GM23338 (cell line): Measurements from ENCODE around the gene SLC4A9. TPM values are rescaled to one million over a fixed set of nuclear protein-coding genes. Genes with fewer than 3 reads are reported as not detected.
A peak's percentile ranks its signal among the peaks of the same experiment; 100 is the strongest.

Experiments
- ATAC-seq: fragments of 200-7000 bp; cut with Tn5 transposase; 3 replicates; pipeline ENCODE4 v1.9.1; 2020
- DNase-seq: peaks from one replicate; pipeline ENCODE4 v3.0.0-alpha.2; 2015; ENCODE audit warnings: low spot score
- H2AFZ ChIP-seq: fragments of 200-600 bp; sonication (generic); 2 replicates; pipeline ENCODE4 v1.8.0; 2016; ENCODE audit warnings: antibody characterized with exemption, mild to moderate bottlenecking, moderate library complexity
- H3F3A ChIP-seq: fragments of 200-600 bp; sonication (generic); replicated peaks from 2 replicates; pipeline ENCODE4 v1.8.0; 2017; ENCODE audit warnings: antibody characterized with exemption, mixed run types, low read depth
- H3K27ac ChIP-seq: fragments of 200-600 bp; sonication (generic); 2 replicates; pipeline ENCODE4 v1.6.1; 2016; ENCODE audit warnings: low read depth
- H3K27me3 ChIP-seq: fragments of 200-600 bp; sonication (generic); 2 replicates; pipeline ENCODE4 v1.8.0; 2016; ENCODE audit warnings: mild to moderate bottlenecking, mixed run types, moderate library complexity; ENCODE audit not compliant: insufficient read depth
- H3K36me3 ChIP-seq: fragments of 200-600 bp; sonication (generic); 2 replicates; pipeline ENCODE4 v1.8.0; 2016; ENCODE audit warnings: mild to moderate bottlenecking; ENCODE audit not compliant: insufficient read depth
- H3K4me1 ChIP-seq: fragments of 200-600 bp; sonication (generic); 2 replicates; pipeline ENCODE4 v1.8.0; 2016; ENCODE audit warnings: mild to moderate bottlenecking, moderate library complexity; ENCODE audit not compliant: insufficient read depth
- H3K4me2 ChIP-seq: fragments of 200-600 bp; sonication (generic); 2 replicates; pipeline ENCODE4 v1.7.1; 2017; ENCODE audit warnings: mixed run types
- H3K4me3 ChIP-seq: fragments of 200-600 bp; sonication (generic); 2 replicates; pipeline ENCODE4 v1.6.1; 2016; ENCODE audit warnings: mixed run types
- H3K79me2 ChIP-seq: fragments of 200-600 bp; sonication (generic); replicated peaks from 2 replicates; pipeline ENCODE4 v1.8.0; 2017; ENCODE audit warnings: mild to moderate bottlenecking; ENCODE audit not compliant: insufficient read depth
- H3K9me2 ChIP-seq: fragments of 200-600 bp; sonication (generic); 2 replicates; pipeline ENCODE4 v1.8.0; 2017; ENCODE audit not compliant: insufficient read depth
- H4K20me1 ChIP-seq: fragments of 200-600 bp; sonication (generic); replicated peaks from 2 replicates; pipeline ENCODE4 v1.8.0; 2017; ENCODE audit warnings: mild to moderate bottlenecking; ENCODE audit not compliant: insufficient read depth
- H3K27ac Mint-ChIP-seq: 2 replicates; pipeline ENCODE4 v1.8.0; 2020; ENCODE audit warnings: inconsistent platforms, mild to moderate bottlenecking, moderate library complexity, mixed read lengths
- H3K27me3 Mint-ChIP-seq: 3 replicates; pipeline ENCODE4 v1.8.0; 2022; ENCODE audit warnings: low read depth, mild to moderate bottlenecking, moderate library complexity, mixed read lengths, inconsistent platforms; ENCODE audit not compliant: insufficient read depth, poor library complexity
- H3K36me3 Mint-ChIP-seq: 3 replicates; pipeline ENCODE4 v1.8.0; 2021; ENCODE audit warnings: low read depth, mild to moderate bottlenecking, inconsistent platforms, moderate library complexity, mixed read lengths
- H3K4me1 Mint-ChIP-seq: 3 replicates; pipeline ENCODE4 v1.8.0; 2020; ENCODE audit warnings: mild to moderate bottlenecking, inconsistent platforms, mixed read lengths
- H3K4me3 Mint-ChIP-seq: 3 replicates; pipeline ENCODE4 v1.8.0; 2021; ENCODE audit warnings: moderate library complexity, mild to moderate bottlenecking, inconsistent platforms, mixed read lengths
- H3K9me3 Mint-ChIP-seq: 3 replicates; pipeline ENCODE4 v1.8.0; 2020; ENCODE audit warnings: moderate library complexity, mild to moderate bottlenecking, inconsistent platforms, mixed read lengths
- CREB1 ChIP-seq: fragments of 250-450 bp; sonication (Bioruptor Pico); IDR thresholded peaks from 2 replicates; pipeline ENCODE4 v1.5.0; 2020; ENCODE audit warnings: low read depth, mild to moderate bottlenecking, moderate library complexity
- ETS1 ChIP-seq: IDR thresholded peaks from 2 replicates; pipeline ENCODE4 v1.6.1; 2016; ENCODE audit warnings: antibody characterized with exemption
- EZH2 ChIP-seq: fragments of 200-600 bp; sonication (generic); IDR thresholded peaks from one replicate; pipeline ENCODE4 v1.8.0; 2017; ENCODE audit warnings: antibody characterized with exemption, mild to moderate bottlenecking, low read depth; ENCODE audit not compliant: unreplicated experiment
- EZH2phosphoT487 ChIP-seq: fragments of 200-600 bp; sonication (generic); IDR thresholded peaks from one replicate; pipeline ENCODE4 v1.8.1; 2018; ENCODE audit warnings: antibody characterized with exemption; ENCODE audit not compliant: unreplicated experiment
- JUNB ChIP-seq: IDR thresholded peaks from one replicate; pipeline ENCODE4 v1.6.1; 2016; ENCODE audit warnings: antibody characterized with exemption; ENCODE audit not compliant: unreplicated experiment
- NANOG ChIP-seq: IDR thresholded peaks from 2 replicates; pipeline ENCODE4 v1.6.1; 2016; ENCODE audit warnings: antibody characterized with exemption, borderline replicate concordance
- REST ChIP-seq: IDR thresholded peaks from one replicate; pipeline ENCODE4 v1.6.1; 2018; ENCODE audit warnings: antibody characterized with exemption; ENCODE audit not compliant: unreplicated experiment
- STAT1 ChIP-seq: IDR thresholded peaks from one replicate; pipeline ENCODE4 v1.6.1; 2016; ENCODE audit warnings: antibody characterized with exemption; ENCODE audit not compliant: unreplicated experiment
- ZNF114 ChIP-seq: fragments of 250-450 bp; sonication (Bioruptor Pico); IDR thresholded peaks from 2 replicates; pipeline ENCODE4 v1.5.0; 2020; ENCODE audit warnings: mild to moderate bottlenecking, moderate library complexity
- ZNF331 ChIP-seq: fragments of 250-450 bp; sonication (Bioruptor Pico); IDR thresholded peaks from 2 replicates; pipeline ENCODE4 v1.5.0; 2020; ENCODE audit warnings: low read depth, mild to moderate bottlenecking, moderate library complexity
- ZNF462 ChIP-seq: fragments of 250-450 bp; sonication (Bioruptor Pico); IDR thresholded peaks from 2 replicates; pipeline ENCODE4 v1.5.0; 2020; ENCODE audit warnings: mild to moderate bottlenecking, moderate library complexity
- polyA plus RNA-seq: library from polyadenylated mRNA; unstranded; fragments of >200 nt; fragmentation: Nextera tagmentation; extraction: Ambion mirVana; gene quantifications from 2 replicates; pipeline ENCODE4 v1.2.1, GENCODE V29; 2016
- total RNA-seq: library from RNA; depleted of rRNA; stranded (reverse); fragments of >200 nt; shearing (Covaris generic); gene quantifications from 2 replicates; pipeline ENCODE4 v1.2.3, GENCODE V29; 2014

The SLC4A9 gene
- total and polyA plus RNA-seq, 2 experiments from 2014 or later, result 0.08 TPM; not detected in 1

- H3K27me3 ChIP-seq, result no peaks in the 10 kb centered on the region
- no peaks in the 10 kb centered on the region for H3K79me2 ChIP-seq
- H3K4me2 ChIP-seq, result no peak overlapping the region
- Mint-ChIP-seq H3K4me3 (no peak overlapping the region; the same call in 2 of the 3 replicates), H3K4me1 (peaks cover 16% of the 10 kb centered on the region), H3K36me3 (no peaks in the 10 kb centered on the region), H3K9me3 (no peaks in the 10 kb centered on the region), H3K27ac (peak overlapping the region; percentile 75; the same call in 1 of the 2 replicates), H3K27me3 (peaks cover 2% of the 10 kb centered on the region)
- H3K4me3 ChIP-seq, result no peak overlapping the region
- H3F3A ChIP-seq, result no peaks in the 10 kb centered on the region
- DNase-seq (peak; percentile 61), ATAC-seq (no peak)
- H3K9me2 ChIP-seq, result no peaks in the 10 kb centered on the region
- H3K27ac ChIP-seq, result no peak overlapping the region
- peaks cover 5% of the 10 kb centered on the region; the same call in 1 of the 2 replicates for H3K4me1 ChIP-seq
- H4K20me1 ChIP-seq, result no peaks in the 10 kb centered on the region
- H2AFZ ChIP-seq, result no peak overlapping the region
- H3K36me3 ChIP-seq, result no peaks in the 10 kb centered on the region
- TF ChIP-seq EZH2 (no peak), ETS1 (no peak), JUNB (no peak), ZNF114 (CRISPR knock-in tag) (no peak), EZH2phosphoT487 (no peak), CREB1 (no peak), NANOG (no peak), ZNF331 (CRISPR knock-in tag) (no peak), REST (no peak), ZNF462 (CRISPR knock-in tag) (no peak), STAT1 (no peak)
Measured at GRCh38 chr5:140327589-140327988, 32.4 kb upstream of the SLC4A9 start.
